ENCODE measurements around the gene GRIP1.

The GRIP1 gene

GRCh38 chr12:66717036-66717673, 38.3 kb upstream of the GRIP1 start:
- DNase-seq (ENCODE audit: insufficient read length, low spot score) (no peak), FAIRE-seq (no peak)
- TF ChIP-seq CTCF (IDR thresholded peaks at IDR 0.05; ENCODE audit: insufficient read depth, missing control alignments) = peak; percentile 47

DNA sequence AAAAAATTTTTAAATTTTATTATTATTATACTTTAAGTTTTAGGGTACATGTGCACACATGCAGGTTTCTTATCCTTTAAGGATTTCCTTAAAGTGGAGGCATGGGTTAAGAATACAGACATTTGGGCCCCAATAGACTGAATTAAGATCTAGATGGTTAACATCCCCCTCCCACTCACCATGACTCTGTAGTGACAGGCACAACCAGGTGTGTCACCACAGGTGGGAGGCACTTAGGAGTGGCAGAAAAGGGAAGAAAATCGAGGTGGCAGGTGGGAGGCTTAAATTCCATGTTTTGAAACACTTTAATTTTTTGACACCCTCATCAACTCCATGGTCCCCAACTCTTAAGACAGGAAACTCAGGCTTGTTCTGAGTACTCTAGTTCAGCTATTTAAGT, 37.6 kb upstream of the GRIP1 start:
- no peak for FAIRE-seq
- no peak for DNase-seq (ENCODE audit: insufficient read length, low spot score)
- TF ChIP-seq CTCF (IDR thresholded peaks at IDR 0.05; ENCODE audit: insufficient read depth, missing control alignments) = no peak

DNA sequence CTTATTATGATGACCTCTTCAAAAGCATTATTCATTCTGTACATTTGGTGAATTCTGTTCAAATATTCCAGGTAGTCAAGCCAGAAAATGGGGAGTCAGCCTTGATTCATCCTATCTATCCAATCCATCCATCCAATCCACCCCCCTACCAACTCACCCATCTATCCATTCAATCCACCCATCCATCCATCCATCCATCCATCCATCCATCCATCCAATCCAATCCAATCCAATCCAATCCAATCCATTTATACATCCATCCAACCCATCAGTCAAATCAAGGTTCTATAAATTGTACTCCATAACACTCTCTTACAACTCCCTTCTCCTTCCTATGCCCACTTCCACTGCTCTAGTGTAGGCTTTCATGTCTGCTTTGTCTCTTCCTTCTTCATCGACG, 35.8 kb upstream of the GRIP1 start:
- DNase-seq (ENCODE audit: insufficient read length, low spot score) = no peak
- FAIRE-seq = no peak
- no peak for TF ChIP-seq CTCF (IDR thresholded peaks at IDR 0.05; ENCODE audit: insufficient read depth, missing control alignments)

- FAIRE-seq (no peak), DNase-seq (ENCODE audit: insufficient read length, low spot score) (no peak)
- TF ChIP-seq CTCF (IDR thresholded peaks at IDR 0.05; ENCODE audit: insufficient read depth, missing control alignments) = no peak
These were observed 35.1 kb upstream of the GRIP1 start for GRCh38 chr12:66713984-66714383.

DNA sequence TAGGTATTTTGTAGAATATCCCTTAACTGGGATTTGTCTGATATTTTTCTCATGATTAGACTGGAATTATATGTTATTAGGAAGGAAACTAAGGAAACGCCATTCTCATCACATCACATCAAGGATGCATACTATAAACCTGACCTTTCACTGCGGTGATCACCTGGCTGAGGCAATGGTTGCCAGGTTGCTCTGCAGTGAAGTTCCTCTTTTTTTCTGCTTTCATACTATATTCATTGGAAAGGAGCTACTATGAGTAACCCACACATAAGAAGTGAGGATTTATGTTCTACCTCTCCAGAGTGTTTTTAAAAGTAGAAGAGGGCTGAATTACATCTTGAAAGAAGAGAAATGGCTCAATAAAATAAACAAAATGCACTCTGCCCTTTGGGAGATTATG, 31.0 kb upstream of the GRIP1 start:
- DNase-seq (ENCODE audit: insufficient read length, low spot score) = no peak
- no peak for TF ChIP-seq CTCF (IDR thresholded peaks at IDR 0.05; ENCODE audit: insufficient read depth, missing control alignments)
- FAIRE-seq = no peak

DNA sequence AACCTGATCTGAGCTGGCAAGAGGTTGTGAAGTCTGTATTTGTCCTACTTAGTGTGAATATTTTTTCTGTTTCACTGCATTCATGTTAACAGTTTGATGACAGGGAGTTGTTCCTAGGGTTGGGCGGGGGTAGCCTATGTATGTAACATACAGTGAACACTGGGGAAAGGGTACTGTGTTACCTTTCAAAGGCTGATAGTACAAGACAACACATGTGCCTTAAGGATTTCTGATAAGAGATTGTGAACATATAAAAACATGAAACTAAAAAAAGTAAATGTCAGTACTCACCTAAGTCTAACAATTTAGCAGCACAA, 30.5 kb upstream of the GRIP1 start:
- FAIRE-seq (peak; percentile 35), DNase-seq (ENCODE audit: insufficient read length, low spot score) (no peak)
- no peak for TF ChIP-seq CTCF (IDR thresholded peaks at IDR 0.05; ENCODE audit: insufficient read depth, missing control alignments)

GRCh38 chr12:66708704-66709456, 30.0 kb upstream of the GRIP1 start:
- TF ChIP-seq CTCF (IDR thresholded peaks at IDR 0.05; ENCODE audit: insufficient read depth, missing control alignments) = peak; percentile 33
- DNase-seq (ENCODE audit: insufficient read length, low spot score) (no peak), FAIRE-seq (peak; percentile 64)

Data from D721Med (cell line).